ENCODE data around the gene ZNF521.

ZNF521 gene

GRCh38 chr18:25016666-25017065, 335.3 kb downstream of the ZNF521 start:
- no peak for DNase-seq (ENCODE audit: low read depth)
- H3K4me3 ChIP-seq (ENCODE audit: low read depth, low read length) = no peak overlapping the region
- TF ChIP-seq MAX (IDR thresholded peaks at IDR 0.05; ENCODE audit: low read depth, low read length) = no peak
- no peak for TF ChIP-seq POLR2A (IDR thresholded peaks at IDR 0.05; ENCODE audit: extremely low read depth, insufficient read length)
- no peak for TF ChIP-seq MYC (IDR thresholded peaks at IDR 0.05; ENCODE audit: low read depth, low read length)
- no peak for TF ChIP-seq CTCF (IDR thresholded peaks at IDR 0.05; ENCODE audit: low read depth, low read length)

- no peak for DNase-seq (ENCODE audit: low read depth)
- H3K4me3 ChIP-seq (ENCODE audit: low read depth, low read length) = no peak overlapping the region
- TF ChIP-seq CTCF (IDR thresholded peaks at IDR 0.05; ENCODE audit: low read depth, low read length) (no peak), MYC (IDR thresholded peaks at IDR 0.05; ENCODE audit: low read depth, low read length) (no peak), POLR2A (IDR thresholded peaks at IDR 0.05; ENCODE audit: extremely low read depth, insufficient read length) (no peak), MAX (IDR thresholded peaks at IDR 0.05; ENCODE audit: low read depth, low read length) (no peak)
Observed at GRCh38 chr18:25016181-25016580, 335.8 kb downstream of the ZNF521 start.
